GM13977 (cell line): ENCODE measurements around the gene OCA2.

Source experiments
- DNase-seq: peaks from one replicate; pipeline ENCODE4 v3.0.0; 2012; ENCODE audit warnings: low spot score
- in situ Hi-C: fragments of 300-500 bp; cut with MboI; formaldehyde crosslinking; loops from one replicate; pipeline ENCODE4 v1.12.0; 2022; ENCODE audit warnings: low sequenced_read_pairs, low pct_unique_long_range_greater_than_20kb, mixed read lengths, inconsistent platforms; ENCODE audit not compliant: unreplicated experiment
- TF ChIP-seq, protein P1 (sequence below): IDR thresholded peaks from 2 replicates; pipeline ENCODE4 v1.5.1; 2012; ENCODE audit warnings: mild to moderate bottlenecking, control low read depth; ENCODE audit not compliant: insufficient read depth; ENCODE audit errors: extremely low read depth, missing control alignments

Gene OCA2

DNA sequence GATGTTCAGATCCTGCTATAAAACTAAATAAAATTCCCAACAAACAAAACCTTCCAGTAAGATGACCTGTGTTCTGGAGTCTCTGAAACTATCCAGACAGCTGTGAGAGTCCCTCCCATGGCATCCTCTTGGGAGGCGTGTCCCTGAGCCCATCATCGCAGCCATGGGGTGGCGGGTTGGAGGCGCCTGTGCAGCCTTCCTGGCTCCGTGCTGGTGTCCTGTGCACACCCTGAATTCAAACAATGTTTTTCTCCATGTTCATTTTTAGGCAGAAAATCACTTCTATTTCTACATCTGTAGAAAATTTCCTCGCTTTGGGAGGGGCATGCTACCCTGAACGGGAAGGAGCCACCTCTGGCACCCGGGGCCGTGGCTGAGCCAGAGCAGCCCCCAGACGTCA is 19.4 kb upstream of the OCA2 start:
- DNase-seq: no peak
- in situ Hi-C loops: no loop called here
- TF ChIP-seq, protein P1, sequence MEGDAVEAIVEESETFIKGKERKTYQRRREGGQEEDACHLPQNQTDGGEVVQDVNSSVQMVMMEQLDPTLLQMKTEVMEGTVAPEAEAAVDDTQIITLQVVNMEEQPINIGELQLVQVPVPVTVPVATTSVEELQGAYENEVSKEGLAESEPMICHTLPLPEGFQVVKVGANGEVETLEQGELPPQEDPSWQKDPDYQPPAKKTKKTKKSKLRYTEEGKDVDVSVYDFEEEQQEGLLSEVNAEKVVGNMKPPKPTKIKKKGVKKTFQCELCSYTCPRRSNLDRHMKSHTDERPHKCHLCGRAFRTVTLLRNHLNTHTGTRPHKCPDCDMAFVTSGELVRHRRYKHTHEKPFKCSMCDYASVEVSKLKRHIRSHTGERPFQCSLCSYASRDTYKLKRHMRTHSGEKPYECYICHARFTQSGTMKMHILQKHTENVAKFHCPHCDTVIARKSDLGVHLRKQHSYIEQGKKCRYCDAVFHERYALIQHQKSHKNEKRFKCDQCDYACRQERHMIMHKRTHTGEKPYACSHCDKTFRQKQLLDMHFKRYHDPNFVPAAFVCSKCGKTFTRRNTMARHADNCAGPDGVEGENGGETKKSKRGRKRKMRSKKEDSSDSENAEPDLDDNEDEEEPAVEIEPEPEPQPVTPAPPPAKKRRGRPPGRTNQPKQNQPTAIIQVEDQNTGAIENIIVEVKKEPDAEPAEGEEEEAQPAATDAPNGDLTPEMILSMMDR: no peak

DNA sequence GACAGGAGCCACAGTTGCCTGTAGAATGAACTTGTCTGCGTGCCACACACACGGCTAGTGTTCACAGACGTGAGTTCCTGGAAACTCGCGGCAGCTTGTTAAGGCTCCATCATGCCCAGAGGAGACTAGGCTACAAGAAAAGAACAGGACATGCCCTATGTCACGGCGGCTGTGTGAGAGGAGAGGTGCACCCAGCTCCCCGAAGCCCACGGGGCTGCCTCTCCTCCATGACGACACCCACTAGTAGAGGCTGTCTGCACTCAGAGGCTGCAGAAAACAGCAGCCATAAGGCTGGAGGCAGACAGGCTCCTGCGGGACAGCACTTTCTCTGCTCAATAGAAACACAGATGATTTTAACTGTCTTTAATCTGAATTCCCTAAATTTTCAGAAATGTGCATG is 19.0 kb upstream of the OCA2 start:
- no peak for DNase-seq
- TF ChIP-seq, protein P1: no peak
- in situ Hi-C loops: no loop called here

GRCh38 chr15:28117432-28117990 is 18.4 kb upstream of the OCA2 start:
- no peak for DNase-seq
- in situ Hi-C loops: no loop called here

GRCh38 chr15:28116521-28117431 is 17.7 kb upstream of the OCA2 start:
- no peak for DNase-seq
- TF ChIP-seq, protein P1: no peak
- in situ Hi-C loops: no loop called here

More at GRCh38 chr15:28117432-28117990, 18.4 kb upstream of the OCA2 start:
- TF ChIP-seq, protein P1: no peak

DNA sequence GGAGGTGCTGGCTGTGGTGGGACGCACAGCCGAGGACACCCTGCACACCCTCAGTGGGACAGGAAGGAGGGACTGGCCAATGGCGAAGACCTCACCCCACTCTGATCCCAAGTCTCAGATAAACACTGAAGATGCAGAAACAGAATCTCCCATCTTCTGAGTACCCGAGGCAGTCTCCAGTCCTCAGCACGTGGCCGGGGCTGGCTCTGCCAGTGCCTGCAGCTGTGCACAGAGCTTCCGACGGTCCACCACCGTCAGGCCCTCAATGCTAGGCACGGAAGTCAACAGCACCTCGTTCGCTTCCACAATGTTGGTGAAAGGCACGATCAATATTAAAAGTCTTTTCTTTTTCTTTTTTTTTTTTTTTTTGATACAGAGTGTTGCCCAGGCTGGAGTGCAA is 16.8 kb upstream of the OCA2 start:
- DNase-seq: no peak
- TF ChIP-seq, protein P1: no peak
- in situ Hi-C loops: no loop called here

DNA sequence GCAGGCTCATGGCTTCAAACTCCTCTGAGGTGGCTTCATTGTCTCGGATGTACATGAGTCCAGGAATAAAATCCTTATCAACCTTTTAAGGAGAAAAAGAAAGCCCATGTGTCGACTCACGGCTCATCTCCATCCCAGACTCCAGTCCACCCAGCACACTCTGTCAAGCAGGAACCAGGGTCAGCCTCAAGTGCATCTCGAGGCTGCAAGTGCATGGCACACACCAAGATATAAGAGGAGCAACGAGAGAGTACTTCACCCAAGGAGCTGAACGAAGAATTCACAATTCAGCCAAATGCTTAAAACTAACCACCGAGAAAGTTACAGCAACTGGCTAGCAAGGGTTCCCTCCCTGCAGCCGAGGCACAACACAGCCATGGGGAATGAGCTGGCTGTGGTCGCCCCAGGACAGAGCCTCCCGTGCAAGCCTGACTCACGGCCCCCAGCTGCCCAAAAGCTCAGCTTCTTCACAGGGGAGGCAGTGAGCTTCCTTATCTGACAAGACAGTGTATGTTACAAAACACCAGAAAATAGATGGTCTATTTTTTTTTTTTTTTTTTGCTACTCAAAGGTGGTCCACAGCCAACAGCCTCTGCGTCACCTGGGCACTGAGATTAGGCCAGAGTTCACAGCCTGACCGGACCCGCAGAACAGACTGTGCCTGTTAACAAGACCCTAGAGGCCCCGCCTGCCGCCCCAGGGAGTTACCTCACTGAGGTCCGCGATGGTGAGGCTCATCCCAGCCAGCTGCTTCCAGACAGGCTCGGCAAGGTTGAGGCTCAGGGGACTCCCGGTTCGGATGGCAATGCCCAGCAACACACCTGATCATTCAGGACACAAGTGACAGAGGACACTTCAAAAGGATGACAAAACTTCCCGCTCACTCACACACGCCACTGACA is 15.9 kb upstream of the OCA2 start:
- TF ChIP-seq, protein P1: no peak
- in situ Hi-C loops: no loop called here
- DNase-seq: peak; percentile 20
